Upper lobe of left lung (tissue), 6 donors: Measurements from ENCODE around the gene GPR68. TPM values are rescaled to one million over a fixed set of nuclear protein-coding genes. Genes with fewer than 3 reads are reported as not detected.
"Not testable (repeated sequence)": the region's sequence is repeated elsewhere in the genome, so short reads cannot be mapped to it uniquely, and the experiment has no call there.

Experiments
- ATAC-seq, 2 donors: fragments of 200-7000 bp; cut with Tn5 transposase; one replicate each; pipeline ENCODE4 v1.9.1; 2022; ENCODE audit warnings: mild to moderate bottlenecking in 2 of 2, moderate library complexity in 2 of 2; ENCODE audit not compliant: low FRiP score in 2 of 2
- DNase-seq, 2 donors: peaks; one replicate each; pipeline ENCODE4 v3.0.0-alpha.2; 2019 to 2020
- H3K27ac ChIP-seq, 4 donors: fragments of 200-600 bp; sonication (generic); one replicate each; pipeline ENCODE4 v1.5.1; 2016 to 2019
- H3K27me3 ChIP-seq, 4 donors: fragments of 200-600 bp; sonication (generic); one replicate each; pipeline ENCODE4 v1.5.1; 2017 to 2019
- H3K36me3 ChIP-seq, 4 donors: fragments of 200-600 bp; sonication (generic); one replicate each; pipeline ENCODE4 v1.5.1; 2016 to 2019
- H3K4me1 ChIP-seq, 4 donors: fragments of 200-600 bp; sonication (generic); one replicate each; pipeline ENCODE4 v1.5.1; 2018 to 2019
- H3K4me3 ChIP-seq, 4 donors: fragments of 200-600 bp; sonication (generic); one replicate each; pipeline ENCODE4 v1.5.1; 2017 to 2019; ENCODE audit warnings: mild to moderate bottlenecking in 2 of 4, moderate library complexity in 1 of 4
- H3K9me3 ChIP-seq, 4 donors: fragments of 200-600 bp; sonication (generic); one replicate each; pipeline ENCODE4 v1.5.1; 2018 to 2019
- EP300 ChIP-seq, 4 donors: sonication (generic); formaldehyde crosslinking; IDR thresholded peaks; one replicate each; pipeline ENCODE4 v1.5.1; 2017; ENCODE audit warnings: antibody characterized with exemption in 4 of 4, control low read depth in 2 of 4
- POLR2A ChIP-seq, 4 donors: fragments of 450-650 bp; IDR thresholded peaks; one replicate each; pipeline ENCODE4 v1.5.1; 2016 to 2017; ENCODE audit warnings: antibody characterized with exemption in 4 of 4, mild to moderate bottlenecking in 2 of 4
- POLR2AphosphoS5 ChIP-seq, 2 donors: sonication (generic); formaldehyde crosslinking; IDR thresholded peaks; one replicate each; pipeline ENCODE4 v1.5.1; 2017; ENCODE audit warnings: antibody characterized with exemption in 2 of 2
- WGBS, 2 donors: methylation state at CpG; one replicate each; pipeline ENCODE4 v1.1.5; 2017 to 2018; 5-methylcytosine and 5-hydroxymethylcytosine counted together
- total RNA-seq, 6 donors: library from RNA; depleted of rRNA in 4 of 6; stranded (reverse); fragments of >200 nt in 4 of 6; gene quantifications; one replicate each; pipeline versions ENCODE4 v1.1.0 to v1.2.1, GENCODE V29; 2016 to 2021
- TF ChIP-seq, protein P1 (sequence below), 6 experiments: fragments of 450-650 bp in 4 of 6; fragments of 200-600 bp in 2 of 6; sonication (generic) in 2 of 6; IDR thresholded peaks; one replicate each; pipeline ENCODE4 v1.5.1; 2016 to 2019; ENCODE audit warnings: antibody characterized with exemption in 6 of 6
- donor health status: DM: no; HTN: no; CAD: no; lungs with moderate emphysema.
- donor health status: DM: no; HTN: yes; CAD: no; lungs with severe emphysema.

The GPR68 gene
- total RNA-seq, 6 donors from 2014 or later, result 1.2 to 8.4 (median 3.3) TPM

DNA sequence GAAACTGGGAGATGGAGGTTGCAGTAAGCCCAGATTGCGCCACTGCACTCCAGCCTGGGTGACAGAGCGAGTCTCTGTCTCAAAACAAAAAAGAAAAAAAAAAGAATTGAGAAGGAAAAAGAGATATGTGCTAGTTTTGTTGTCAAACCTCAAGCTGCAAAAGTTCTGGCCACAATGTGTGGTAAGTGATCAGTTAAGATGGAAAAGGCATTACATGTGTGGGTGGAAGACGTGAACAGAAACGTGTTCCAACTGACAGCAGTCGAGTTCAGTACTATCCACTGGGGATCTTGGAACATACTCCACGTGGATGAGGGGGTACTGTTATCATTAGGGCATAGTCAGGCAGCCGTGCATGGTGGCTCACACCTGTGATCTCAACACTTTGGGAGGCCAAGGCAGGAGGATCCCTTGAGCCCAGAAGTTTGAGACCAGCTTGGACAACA is 17.3 kb downstream of the GPR68 start:
- peaks cover 29 to 75% (median 55%) of the 10 kb centered on the region in 4 donors for H3K4me1 ChIP-seq
- H3K4me3 ChIP-seq, result no peak overlapping the region
- H3K36me3 ChIP-seq, result peaks cover 0 to 18% (median 5%) of the 10 kb centered on the region in 4 donors
- H3K9me3 ChIP-seq, result peaks cover 0 to 5% (median 0%) of the 10 kb centered on the region in 4 donors
- TF ChIP-seq POLR2A (IDR thresholded peaks at IDR 0.05) (no peak), EP300 (IDR thresholded peaks at IDR 0.05) (no peak), POLR2AphosphoS5 (IDR thresholded peaks at IDR 0.05) (no peak)
- TF ChIP-seq, protein P1, sequence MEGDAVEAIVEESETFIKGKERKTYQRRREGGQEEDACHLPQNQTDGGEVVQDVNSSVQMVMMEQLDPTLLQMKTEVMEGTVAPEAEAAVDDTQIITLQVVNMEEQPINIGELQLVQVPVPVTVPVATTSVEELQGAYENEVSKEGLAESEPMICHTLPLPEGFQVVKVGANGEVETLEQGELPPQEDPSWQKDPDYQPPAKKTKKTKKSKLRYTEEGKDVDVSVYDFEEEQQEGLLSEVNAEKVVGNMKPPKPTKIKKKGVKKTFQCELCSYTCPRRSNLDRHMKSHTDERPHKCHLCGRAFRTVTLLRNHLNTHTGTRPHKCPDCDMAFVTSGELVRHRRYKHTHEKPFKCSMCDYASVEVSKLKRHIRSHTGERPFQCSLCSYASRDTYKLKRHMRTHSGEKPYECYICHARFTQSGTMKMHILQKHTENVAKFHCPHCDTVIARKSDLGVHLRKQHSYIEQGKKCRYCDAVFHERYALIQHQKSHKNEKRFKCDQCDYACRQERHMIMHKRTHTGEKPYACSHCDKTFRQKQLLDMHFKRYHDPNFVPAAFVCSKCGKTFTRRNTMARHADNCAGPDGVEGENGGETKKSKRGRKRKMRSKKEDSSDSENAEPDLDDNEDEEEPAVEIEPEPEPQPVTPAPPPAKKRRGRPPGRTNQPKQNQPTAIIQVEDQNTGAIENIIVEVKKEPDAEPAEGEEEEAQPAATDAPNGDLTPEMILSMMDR (IDR thresholded peaks at IDR 0.05), result no peak
- H3K27ac ChIP-seq, result peak overlapping the region in 2 of 4 donors; percentile 5 to 14
- 86 to 92% methylated on average over 7 of the region's 7 CpGs for WGBS, 2 donors
- DNase-seq, result no peak
- ATAC-seq, result no peak
- H3K27me3 ChIP-seq, result no peaks in the 10 kb centered on the region

DNA sequence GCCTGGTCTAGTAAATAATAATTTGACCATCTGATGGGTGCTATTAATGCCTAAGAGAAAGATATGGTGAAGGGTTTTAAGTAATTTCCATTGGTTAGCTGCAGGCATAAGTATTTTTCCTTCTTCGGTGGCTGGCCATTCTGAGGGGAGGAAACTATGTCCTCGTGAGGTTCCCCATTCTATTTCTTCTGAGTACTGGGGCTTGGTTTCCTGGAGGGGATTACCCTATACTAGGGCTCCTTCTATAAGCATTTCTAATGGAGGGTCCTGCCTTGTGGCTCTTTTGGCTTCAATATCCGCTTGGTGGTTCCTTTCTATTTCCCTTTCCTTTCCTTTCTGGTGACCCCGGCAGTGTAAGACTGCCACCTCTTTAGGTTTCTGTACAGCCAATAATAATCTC is 18.1 kb downstream of the GPR68 start:
- not testable (repeated sequence) for H3K27me3 ChIP-seq, H3K27ac ChIP-seq, H3K4me3 ChIP-seq, ATAC-seq, H3K9me3 ChIP-seq, DNase-seq
- Histone ChIP-seq H3K4me1 (peaks cover 30 to 74% (median 54%) of the 10 kb centered on the region in 4 donors), H3K36me3 (peaks cover 0 to 18% (median 5%) of the 10 kb centered on the region in 4 donors)
- 79 to 85% methylated on average over 4 of the region's 4 CpGs for WGBS, 2 donors

DNA sequence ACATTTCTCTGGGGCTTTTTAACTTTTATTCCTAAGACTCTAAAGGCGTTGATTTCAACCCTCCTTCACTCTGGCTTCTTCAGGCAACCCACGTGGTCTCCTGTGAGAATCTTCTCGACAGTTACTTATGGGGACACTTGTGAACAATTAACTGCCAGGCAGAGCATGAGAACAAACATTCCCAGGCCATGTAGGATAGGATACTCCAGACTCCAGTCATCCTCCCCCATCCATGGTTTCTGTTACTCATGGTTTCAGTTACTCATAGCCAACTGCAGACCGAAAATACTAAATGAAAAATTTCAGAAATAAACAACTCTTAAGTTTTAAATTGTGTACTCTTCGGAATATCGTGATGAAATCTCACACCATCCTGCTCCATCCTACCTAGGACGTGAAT is 19.5 kb downstream of the GPR68 start:
- H3K36me3 ChIP-seq, result peaks cover 0 to 18% (median 5%) of the 10 kb centered on the region in 4 donors

DNA sequence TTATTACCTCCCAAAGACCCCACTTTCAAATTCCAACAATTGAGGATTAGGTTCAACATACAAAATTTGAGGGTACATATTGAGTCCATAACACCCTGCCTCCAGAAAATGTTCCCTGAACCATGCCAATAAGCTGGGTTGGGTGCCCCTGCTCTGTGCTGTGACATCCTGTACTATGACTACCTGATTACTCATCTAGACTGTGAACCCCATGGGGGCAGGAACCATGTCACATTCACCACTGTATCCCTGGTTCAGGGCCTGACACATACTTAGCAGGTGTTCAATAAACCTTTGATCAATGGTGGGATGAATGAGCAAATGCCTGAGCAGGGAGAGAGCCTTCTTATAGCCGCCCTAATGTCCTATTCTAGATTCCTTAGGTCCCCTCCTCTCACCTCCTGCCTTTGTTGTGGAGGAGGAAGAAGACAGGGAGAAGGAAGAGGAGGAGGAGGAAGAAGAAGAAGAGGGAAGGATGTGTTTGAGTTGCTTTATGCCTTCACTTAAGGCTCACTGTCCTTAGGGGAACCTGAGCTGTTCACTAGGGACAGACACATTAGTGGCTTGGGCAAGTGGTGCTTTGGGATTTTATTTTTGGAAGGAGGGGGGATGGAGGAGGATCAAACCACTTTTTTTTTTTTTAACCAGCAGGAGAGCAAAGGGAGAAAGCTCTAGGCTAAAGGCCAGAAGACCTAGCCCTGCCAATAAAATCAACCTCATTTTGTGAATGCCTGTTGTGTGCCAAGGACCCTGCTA is 21.3 kb downstream of the GPR68 start:
- DNase-seq (no peak), ATAC-seq (no peak)
- Histone ChIP-seq H3K36me3 (peaks cover 0 to 18% (median 5%) of the 10 kb centered on the region in 4 donors), H3K27me3 (no peaks in the 10 kb centered on the region), H3K9me3 (no peaks in the 10 kb centered on the region), H3K4me1 (peaks cover 38 to 76% (median 57%) of the 10 kb centered on the region in 4 donors), H3K27ac (peak overlapping the region; percentile 41 to 82 (median 62)), H3K4me3 (no peak overlapping the region)
- 87 to 90% methylated on average over 1 of the region's 1 CpG for WGBS, 2 donors
- TF ChIP-seq POLR2AphosphoS5 (IDR thresholded peaks at IDR 0.05), result no peak
- TF ChIP-seq, protein P1 (IDR thresholded peaks at IDR 0.05), result no peak
- TF ChIP-seq POLR2A (IDR thresholded peaks at IDR 0.05), result no peak
- no peak for TF ChIP-seq EP300 (IDR thresholded peaks at IDR 0.05)

More for the DNA sequence above, 19.5 kb downstream of the GPR68 start:
- H3K27me3 ChIP-seq, result no peaks in the 10 kb centered on the region
- WGBS, 2 donors, result 70 to 82% methylated on average over 7 of the region's 7 CpGs
- peak in 1 of 2 donors; percentile 39 for ATAC-seq
- TF ChIP-seq EP300 (IDR thresholded peaks at IDR 0.05) (no peak), POLR2A (IDR thresholded peaks at IDR 0.05) (no peak), POLR2AphosphoS5 (IDR thresholded peaks at IDR 0.05) (peak in 1 of 2 donors; percentile 24)
- TF ChIP-seq, protein P1 (IDR thresholded peaks at IDR 0.05), result no peak
- H3K27ac ChIP-seq, result peak overlapping the region in 3 of 4 donors; percentile 8 to 58 (median 35)
- no peak overlapping the region for H3K4me3 ChIP-seq
- DNase-seq, result no peak
- no peaks in the 10 kb centered on the region for H3K9me3 ChIP-seq
- H3K4me1 ChIP-seq, result peaks cover 40 to 74% (median 56%) of the 10 kb centered on the region in 4 donors

DNA sequence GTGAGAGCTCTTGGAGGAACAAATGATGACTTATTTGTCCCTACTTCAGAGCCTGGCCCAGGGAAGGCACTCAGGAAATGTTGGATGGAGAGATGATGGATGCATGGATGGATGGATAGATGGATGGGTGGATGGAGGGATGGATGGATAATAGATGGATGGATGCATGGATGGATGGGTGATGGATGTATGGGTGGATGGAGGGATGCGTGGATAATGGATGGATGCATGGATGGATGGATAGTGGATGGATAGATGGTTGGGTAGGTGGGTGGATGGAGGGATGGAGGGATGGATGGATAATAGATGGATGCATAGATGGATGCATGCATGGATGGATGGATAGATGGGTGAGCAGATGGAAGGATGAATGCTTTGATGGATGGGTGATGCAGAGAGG is 23.2 kb downstream of the GPR68 start:
- WGBS, 2 donors, result 96% methylated on average over 1 of the region's 1 CpG
- H3K27ac ChIP-seq, result peak overlapping the region; percentile 71 to 90 (median 82)
- no peaks in the 10 kb centered on the region for H3K27me3 ChIP-seq
- H3K36me3 ChIP-seq, result peaks cover 0 to 19% (median 13%) of the 10 kb centered on the region in 4 donors
- TF ChIP-seq, protein P1 (IDR thresholded peaks at IDR 0.05), result peak in 1 of 6 experiments; percentile 1
- TF ChIP-seq POLR2AphosphoS5 (IDR thresholded peaks at IDR 0.05) (no peak), POLR2A (IDR thresholded peaks at IDR 0.05) (no peak), EP300 (IDR thresholded peaks at IDR 0.05) (no peak)
- DNase-seq (no peak), ATAC-seq (no peak)
- H3K4me3 ChIP-seq, result no peak overlapping the region
- H3K9me3 ChIP-seq, result no peaks in the 10 kb centered on the region
- peaks cover 41 to 77% (median 54%) of the 10 kb centered on the region in 4 donors for H3K4me1 ChIP-seq
